ENCODE data around the gene IRAK1BP1. TPM values are rescaled to one million over a fixed set of nuclear protein-coding genes. Genes with fewer than 3 reads are reported as not detected.
A peak's percentile ranks its signal among the peaks of the same experiment; 100 is the strongest.
"Not testable (repeated sequence)": the region's sequence is repeated elsewhere in the genome, so short reads cannot be mapped to it uniquely, and the experiment has no call there.

IRAK1BP1 gene
- total and polyA plus RNA-seq, 4 donors = 1.5 to 18.9 (median 5.1) TPM

GRCh38 chr6:78868116-78868515 lies 765 bp downstream of the IRAK1BP1 start:
- H3K27ac ChIP-seq (ENCODE audit: low read depth in 1 of 2, low read length in 1 of 2) = peak overlapping the region in 1 of 2 donors; percentile 67
- TF ChIP-seq CTCF (IDR thresholded peaks at IDR 0.05; ENCODE audit: control extremely low read depth, extremely low read depth) = no peak
- WGBS, 2 donors = 33 to 36% methylated on average over 8 of the region's 8 CpGs
- peaks cover 0 to 7% (median 2%) of the 10 kb centered on the region in 4 donors for H3K36me3 ChIP-seq (ENCODE audit: control insufficient read depth in 4 of 4, insufficient read depth in 4 of 4, low read length in 4 of 4)
- peak overlapping the region; percentile 90 to 93 for H3K9ac ChIP-seq (ENCODE audit: insufficient read depth in 1 of 2, low read length in 2 of 2)
- H3K9me3 ChIP-seq (ENCODE audit: control insufficient read depth in 4 of 4, insufficient read depth in 3 of 4, low read length in 3 of 4) = no peaks in the 10 kb centered on the region
- H3K4me3 ChIP-seq = peak overlapping the region; percentile 92
- ATAC-seq (ENCODE audit: insufficient read depth, low FRiP score) = no peak
- H3K4me1 ChIP-seq (ENCODE audit: control insufficient read depth in 5 of 5, insufficient read depth in 5 of 5, low read length in 5 of 5) = peaks cover 0 to 9% (median 2%) of the 10 kb centered on the region in 5 donors
- DNase-seq = peak in 2 of 3 donors; percentile 39 to 51
- H3K27me3 ChIP-seq (ENCODE audit: control insufficient read depth in 3 of 3, insufficient read depth in 3 of 3, low read length in 2 of 3) = no peaks in the 10 kb centered on the region

GRCh38 chr6:78875505-78875904 lies 8.2 kb downstream of the IRAK1BP1 start:
- no peak for ATAC-seq (ENCODE audit: insufficient read depth, low FRiP score)
- WGBS, 2 donors = 77 to 92% methylated on average over 3 of the region's 3 CpGs
- Histone ChIP-seq H3K4me3 (no peak overlapping the region), H3K36me3 (ENCODE audit: control insufficient read depth in 4 of 4, insufficient read depth in 4 of 4, low read length in 4 of 4) (peaks cover 0 to 17% (median 6%) of the 10 kb centered on the region in 4 donors), H3K27me3 (ENCODE audit: control insufficient read depth in 3 of 3, insufficient read depth in 3 of 3, low read length in 2 of 3) (no peaks in the 10 kb centered on the region), H3K27ac (ENCODE audit: low read depth in 1 of 2, low read length in 1 of 2) (no peak overlapping the region), H3K9ac (ENCODE audit: insufficient read depth in 1 of 2, low read length in 2 of 2) (no peak overlapping the region), H3K9me3 (ENCODE audit: control insufficient read depth in 4 of 4, insufficient read depth in 3 of 4, low read length in 3 of 4) (peaks cover 0 to 4% (median 0%) of the 10 kb centered on the region in 4 donors), H3K4me1 (ENCODE audit: control insufficient read depth in 5 of 5, insufficient read depth in 5 of 5, low read length in 5 of 5) (no peaks in the 10 kb centered on the region)
- DNase-seq = no peak
- TF ChIP-seq CTCF (IDR thresholded peaks at IDR 0.05; ENCODE audit: control extremely low read depth, extremely low read depth) = no peak

- H3K4me3 ChIP-seq = no peak overlapping the region
- no peak overlapping the region for H3K27ac ChIP-seq (ENCODE audit: low read depth in 1 of 2, low read length in 1 of 2)
- peaks cover 0 to 5% (median 2%) of the 10 kb centered on the region in 4 donors for H3K36me3 ChIP-seq (ENCODE audit: control insufficient read depth in 4 of 4, insufficient read depth in 4 of 4, low read length in 4 of 4)
- ATAC-seq (ENCODE audit: insufficient read depth, low FRiP score) (no peak), DNase-seq (no peak)
- H3K9ac ChIP-seq (ENCODE audit: insufficient read depth in 1 of 2, low read length in 2 of 2) = no peak overlapping the region
- no peaks in the 10 kb centered on the region for H3K27me3 ChIP-seq (ENCODE audit: control insufficient read depth in 3 of 3, insufficient read depth in 3 of 3, low read length in 2 of 3)
- no peaks in the 10 kb centered on the region for H3K4me1 ChIP-seq (ENCODE audit: control insufficient read depth in 5 of 5, insufficient read depth in 5 of 5, low read length in 5 of 5)
- H3K9me3 ChIP-seq (ENCODE audit: control insufficient read depth in 4 of 4, insufficient read depth in 3 of 4, low read length in 3 of 4) = no peaks in the 10 kb centered on the region
- no peak for TF ChIP-seq CTCF (IDR thresholded peaks at IDR 0.05; ENCODE audit: control extremely low read depth, extremely low read depth)
- 95 to 96% methylated on average over 5 of the region's 5 CpGs for WGBS, 2 donors
These were observed 16.3 kb downstream of the IRAK1BP1 start for GRCh38 chr6:78883651-78884050.

GRCh38 chr6:78889901-78890300 lies 22.6 kb downstream of the IRAK1BP1 start:
- DNase-seq; H3K27me3 ChIP-seq (ENCODE audit: control insufficient read depth in 3 of 3, insufficient read depth in 3 of 3, low read length in 2 of 3); ATAC-seq (ENCODE audit: insufficient read depth, low FRiP score); H3K27ac ChIP-seq (ENCODE audit: low read depth in 1 of 2, low read length in 1 of 2); H3K9me3 ChIP-seq (ENCODE audit: control insufficient read depth in 4 of 4, insufficient read depth in 3 of 4, low read length in 3 of 4); H3K9ac ChIP-seq (ENCODE audit: insufficient read depth in 1 of 2, low read length in 2 of 2); H3K4me1 ChIP-seq (ENCODE audit: control insufficient read depth in 5 of 5, insufficient read depth in 5 of 5, low read length in 5 of 5); H3K4me3 ChIP-seq; H3K36me3 ChIP-seq (ENCODE audit: control insufficient read depth in 4 of 4, insufficient read depth in 4 of 4, low read length in 4 of 4): not testable (repeated sequence)
- WGBS, 2 donors = 96% methylated on average over 5 of the region's 5 CpGs

Data from lung (tissue), 12 donors.